SU-DHL-6 (cell line): ENCODE data around the gene PBX1.

Experiments
- H2AFZ ChIP-seq: fragments of 200-600 bp; sonication (generic); 2 replicates; pipeline ENCODE4 v1.6.1; 2014; ENCODE audit warnings: low read depth, mild to moderate bottlenecking, moderate library complexity, mixed read lengths, antibody characterized with exemption, low read length; ENCODE audit not compliant: severe bottlenecking
- H3F3A ChIP-seq: fragments of 200-600 bp; shearing (Covaris generic); 2 replicates; pipeline ENCODE4 v1.6.0; 2016; ENCODE audit warnings: antibody characterized with exemption, mild to moderate bottlenecking; ENCODE audit not compliant: insufficient read depth
- H3K27ac ChIP-seq: fragments of 200-600 bp; sonication (generic); 2 replicates; pipeline ENCODE4 v1.5.1; 2016; ENCODE audit warnings: low read depth, mild to moderate bottlenecking, low read length, moderate library complexity, mixed read lengths
- H3K27me3 ChIP-seq: fragments of 200-600 bp; sonication (generic), shearing (Covaris generic); 2 replicates; pipeline ENCODE4 v1.6.0; 2014; ENCODE audit warnings: mild to moderate bottlenecking, low read length
- H3K36me3 ChIP-seq: fragments of 200-600 bp; sonication (generic); 2 replicates; pipeline ENCODE4 v1.6.1; 2014; ENCODE audit warnings: mild to moderate bottlenecking, low read length, mixed read lengths
- H3K4me2 ChIP-seq: fragments of 300-600, 200-600 bp; shearing (Covaris generic), sonication (generic); 2 replicates; pipeline ENCODE4 v1.6.0; 2014; ENCODE audit warnings: low read length, low read depth, mild to moderate bottlenecking; ENCODE audit not compliant: poor library complexity, severe bottlenecking
- H3K4me3 ChIP-seq: fragments of 200-600 bp; sonication (generic); 2 replicates; pipeline ENCODE4 v1.5.1; 2014; ENCODE audit warnings: antibody characterized with exemption, low read length, mild to moderate bottlenecking, mixed read lengths; ENCODE audit not compliant: insufficient read depth, poor library complexity, severe bottlenecking
- H3K79me2 ChIP-seq: fragments of 200-600 bp; sonication (generic); 2 replicates; pipeline ENCODE4 v1.6.1; 2014; ENCODE audit warnings: mild to moderate bottlenecking, low read length, moderate library complexity; ENCODE audit not compliant: insufficient read depth
- H3K9ac ChIP-seq: fragments of 200-600 bp; sonication (generic); 2 replicates; pipeline ENCODE4 v1.7.0; 2014; ENCODE audit warnings: mild to moderate bottlenecking, low read length
- H3K9me2 ChIP-seq: fragments of 200-600 bp; sonication (generic); replicated peaks from 2 replicates; pipeline ENCODE4 v1.6.1; 2014; ENCODE audit warnings: low read length; ENCODE audit not compliant: insufficient read depth
- H3K9me3 ChIP-seq: fragments of 200-600 bp; sonication (generic); 2 replicates; pipeline ENCODE4 v1.6.1; 2014; ENCODE audit warnings: low read length, mixed read lengths; ENCODE audit not compliant: insufficient read depth
- H4K20me1 ChIP-seq: fragments of 200-600 bp; sonication (generic); 2 replicates; pipeline ENCODE4 v1.6.1; 2014; ENCODE audit warnings: low read depth, mild to moderate bottlenecking, antibody characterized with exemption, low read length, moderate library complexity, mixed read lengths
- EZH2phosphoT487 ChIP-seq: fragments of 200-600 bp; sonication (generic), shearing (Covaris generic); conservative IDR thresholded peaks from 2 replicates; pipeline ENCODE4 v1.6.1; 2018; ENCODE audit warnings: mild to moderate bottlenecking, antibody characterized with exemption, low read length, moderate library complexity, mixed read lengths
- TF ChIP-seq, protein P1 (sequence below): fragments of 200-600 bp; sonication (generic); IDR thresholded peaks from one replicate; pipeline ENCODE4 v1.5.1; 2017; ENCODE audit warnings: antibody characterized with exemption, mild to moderate bottlenecking, low read length, moderate library complexity; ENCODE audit not compliant: insufficient read depth, poor library complexity, severe bottlenecking

The PBX1 gene

DNA sequence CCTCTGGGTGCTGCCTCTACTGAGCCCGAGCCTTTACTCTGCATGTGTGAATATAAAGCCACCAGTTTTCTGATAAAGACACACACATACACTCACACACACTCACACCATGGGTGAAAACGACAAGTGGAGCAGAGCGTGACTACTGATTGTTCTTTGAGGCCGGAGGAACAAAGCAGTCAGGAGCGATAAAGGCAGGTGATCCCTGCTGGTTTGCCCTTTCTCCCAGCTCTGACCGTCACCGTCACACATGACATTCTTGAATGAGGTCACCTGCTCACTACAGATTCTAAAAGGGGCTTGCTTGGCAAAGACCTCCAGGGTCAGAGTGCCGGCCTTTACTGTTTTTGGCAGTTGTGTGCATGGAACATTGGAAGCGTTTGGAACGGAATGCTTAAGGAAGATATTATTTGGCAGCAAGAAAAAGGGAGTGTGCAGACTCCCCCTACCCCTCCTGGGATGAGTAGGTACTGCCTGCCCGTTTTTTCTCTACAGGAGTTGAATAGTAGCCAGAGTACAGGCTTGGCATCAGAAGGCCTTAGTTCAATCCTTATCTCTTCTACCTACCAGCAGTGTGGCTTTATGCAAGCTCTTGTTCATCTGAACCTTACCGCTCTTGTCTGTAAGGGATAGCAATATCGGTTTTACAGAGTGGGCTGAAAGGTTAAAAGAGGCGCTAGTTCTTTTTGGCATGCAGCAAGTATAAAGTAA is 79.7 kb downstream of the PBX1 start:
- Histone ChIP-seq H3K9me2 (no peaks in the 10 kb centered on the region), H3K4me2 (no peak overlapping the region), H3K36me3 (no peaks in the 10 kb centered on the region), H3K27ac (no peak overlapping the region), H3K9ac (no peak overlapping the region), H4K20me1 (no peaks in the 10 kb centered on the region), H3K9me3 (no peaks in the 10 kb centered on the region), H3K27me3 (no peaks in the 10 kb centered on the region), H2AFZ (no peak overlapping the region), H3K79me2 (no peaks in the 10 kb centered on the region), H3K4me3 (no peak overlapping the region), H3F3A (no peaks in the 10 kb centered on the region)
- TF ChIP-seq, protein P1, sequence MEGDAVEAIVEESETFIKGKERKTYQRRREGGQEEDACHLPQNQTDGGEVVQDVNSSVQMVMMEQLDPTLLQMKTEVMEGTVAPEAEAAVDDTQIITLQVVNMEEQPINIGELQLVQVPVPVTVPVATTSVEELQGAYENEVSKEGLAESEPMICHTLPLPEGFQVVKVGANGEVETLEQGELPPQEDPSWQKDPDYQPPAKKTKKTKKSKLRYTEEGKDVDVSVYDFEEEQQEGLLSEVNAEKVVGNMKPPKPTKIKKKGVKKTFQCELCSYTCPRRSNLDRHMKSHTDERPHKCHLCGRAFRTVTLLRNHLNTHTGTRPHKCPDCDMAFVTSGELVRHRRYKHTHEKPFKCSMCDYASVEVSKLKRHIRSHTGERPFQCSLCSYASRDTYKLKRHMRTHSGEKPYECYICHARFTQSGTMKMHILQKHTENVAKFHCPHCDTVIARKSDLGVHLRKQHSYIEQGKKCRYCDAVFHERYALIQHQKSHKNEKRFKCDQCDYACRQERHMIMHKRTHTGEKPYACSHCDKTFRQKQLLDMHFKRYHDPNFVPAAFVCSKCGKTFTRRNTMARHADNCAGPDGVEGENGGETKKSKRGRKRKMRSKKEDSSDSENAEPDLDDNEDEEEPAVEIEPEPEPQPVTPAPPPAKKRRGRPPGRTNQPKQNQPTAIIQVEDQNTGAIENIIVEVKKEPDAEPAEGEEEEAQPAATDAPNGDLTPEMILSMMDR: no peak
- TF ChIP-seq EZH2phosphoT487: no peak

DNA sequence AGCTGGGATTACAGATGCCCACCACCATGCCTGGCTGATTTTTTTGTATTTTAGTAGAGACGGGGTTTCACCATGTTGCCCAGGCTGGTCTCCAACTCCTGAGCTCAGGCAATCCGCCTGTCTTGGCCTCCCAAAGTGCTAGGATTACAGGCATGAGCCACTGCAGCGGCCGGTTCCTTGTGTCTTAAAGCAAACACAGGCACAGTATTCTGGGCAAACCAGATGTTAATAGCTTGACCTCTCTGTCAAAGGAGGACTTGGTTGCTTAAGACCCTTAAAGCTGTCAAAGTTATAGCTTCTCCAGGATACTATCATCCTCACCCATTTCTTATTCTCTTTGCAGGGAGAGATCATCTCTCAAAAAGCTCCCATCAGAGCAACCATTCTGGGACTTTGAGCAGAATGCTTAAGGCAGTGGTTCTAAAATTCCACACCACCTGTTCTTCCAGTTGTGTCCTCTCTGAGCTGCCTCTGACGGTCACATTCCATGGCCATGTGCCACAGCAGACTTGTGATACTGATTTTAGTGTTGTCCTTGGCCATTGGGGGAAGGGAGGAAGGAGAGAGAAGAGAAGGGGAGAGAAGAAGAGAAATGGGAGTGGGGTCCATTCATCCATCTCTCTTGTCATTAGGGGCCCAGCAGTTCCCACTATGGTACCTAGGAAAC is 81.8 kb downstream of the PBX1 start:
- no peak overlapping the region for H2AFZ ChIP-seq
- TF ChIP-seq, protein P1: no peak
- TF ChIP-seq EZH2phosphoT487: no peak
- H3F3A ChIP-seq: no peaks in the 10 kb centered on the region
- no peaks in the 10 kb centered on the region for H3K9me3 ChIP-seq
- no peaks in the 10 kb centered on the region for H3K79me2 ChIP-seq
- H3K4me3 ChIP-seq: no peak overlapping the region
- H3K27ac ChIP-seq: no peak overlapping the region
- no peaks in the 10 kb centered on the region for H3K36me3 ChIP-seq
- H3K9ac ChIP-seq: no peak overlapping the region
- H3K4me2 ChIP-seq: no peak overlapping the region
- no peaks in the 10 kb centered on the region for H3K27me3 ChIP-seq
- H4K20me1 ChIP-seq: no peaks in the 10 kb centered on the region
- no peaks in the 10 kb centered on the region for H3K9me2 ChIP-seq

DNA sequence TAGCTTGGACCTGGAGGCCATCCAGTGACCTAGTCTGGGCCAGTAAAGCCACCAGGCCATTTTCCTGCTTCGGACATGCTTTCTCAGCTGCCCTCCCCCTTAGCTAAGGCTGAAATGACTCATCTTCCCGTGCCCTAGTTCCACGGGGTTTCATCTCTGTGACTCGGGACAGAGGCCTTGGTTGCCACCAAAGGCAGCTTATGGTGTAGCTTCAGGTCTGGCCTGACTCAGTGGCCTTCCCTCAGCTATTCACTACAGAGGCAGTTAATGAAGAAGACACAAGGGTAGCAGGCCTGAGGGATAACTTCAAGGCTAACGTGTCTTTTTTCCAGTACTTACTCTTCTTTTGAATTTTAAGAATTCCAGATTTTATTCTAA is 82.4 kb downstream of the PBX1 start:
- no peak overlapping the region for H3K4me2 ChIP-seq
- H3K9me2 ChIP-seq: no peaks in the 10 kb centered on the region
- H3K4me3 ChIP-seq: no peak overlapping the region
- H2AFZ ChIP-seq: no peak overlapping the region
- no peaks in the 10 kb centered on the region for H3K27me3 ChIP-seq
- no peak overlapping the region for H3K9ac ChIP-seq
- H3K79me2 ChIP-seq: no peaks in the 10 kb centered on the region
- no peaks in the 10 kb centered on the region for H3F3A ChIP-seq
- no peaks in the 10 kb centered on the region for H4K20me1 ChIP-seq
- H3K36me3 ChIP-seq: no peaks in the 10 kb centered on the region
- no peak for TF ChIP-seq EZH2phosphoT487
- TF ChIP-seq, protein P1: no peak
- no peak overlapping the region for H3K27ac ChIP-seq
- H3K9me3 ChIP-seq: no peaks in the 10 kb centered on the region
